Stimulated activated CD4-positive, alpha-beta T cell treated with anti-CD3 and anti-CD28 coated beads, Interleukin-12 subunit alpha, Interleukin-12 subunit beta, amount 100 ng/mL, for 48 hours (primary cell): ENCODE measurements around the gene WDCP.
"Not testable (repeated sequence)": the region's sequence is repeated elsewhere in the genome, so short reads cannot be mapped to it uniquely, and the experiment has no call there.

ENCODE experiments used
- DNase-seq, 3 donors: peaks; one replicate each; pipeline ENCODE4 v3.0.0-alpha.2; 2020; ENCODE audit warnings: low read depth in 2 of 3, low spot score in 1 of 3

Gene WDCP

DNA sequence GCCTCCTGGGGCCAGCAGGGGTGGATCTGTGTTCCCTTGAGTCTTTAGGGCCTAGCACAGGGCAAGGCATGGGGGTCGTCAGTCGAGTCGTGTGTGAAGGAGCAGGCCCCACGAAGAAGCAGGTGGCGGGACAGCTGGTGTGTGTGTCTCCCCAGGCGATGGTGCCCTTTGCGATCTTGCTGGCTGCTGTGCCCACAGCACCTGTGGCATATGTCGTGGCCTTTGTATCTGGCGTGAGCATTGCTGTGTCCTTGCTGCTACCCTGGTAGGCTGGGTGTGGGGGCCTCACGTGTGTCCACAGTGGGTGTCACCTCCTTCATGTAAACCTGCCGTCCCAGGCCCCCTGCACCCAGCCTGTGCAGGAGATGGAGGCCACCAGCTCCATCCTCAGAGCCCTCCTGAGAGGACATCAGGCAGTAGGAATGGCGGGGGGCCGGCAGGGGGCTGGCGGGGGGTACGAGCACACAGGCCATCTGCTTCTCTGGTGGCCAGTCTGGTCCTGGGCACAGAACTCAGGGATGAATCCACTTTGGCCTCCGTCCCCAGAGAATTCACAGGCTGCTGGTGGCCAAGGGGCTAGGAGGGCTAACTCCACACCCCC is 24.1 kb downstream of the WDCP start:
- no peak for DNase-seq

DNA sequence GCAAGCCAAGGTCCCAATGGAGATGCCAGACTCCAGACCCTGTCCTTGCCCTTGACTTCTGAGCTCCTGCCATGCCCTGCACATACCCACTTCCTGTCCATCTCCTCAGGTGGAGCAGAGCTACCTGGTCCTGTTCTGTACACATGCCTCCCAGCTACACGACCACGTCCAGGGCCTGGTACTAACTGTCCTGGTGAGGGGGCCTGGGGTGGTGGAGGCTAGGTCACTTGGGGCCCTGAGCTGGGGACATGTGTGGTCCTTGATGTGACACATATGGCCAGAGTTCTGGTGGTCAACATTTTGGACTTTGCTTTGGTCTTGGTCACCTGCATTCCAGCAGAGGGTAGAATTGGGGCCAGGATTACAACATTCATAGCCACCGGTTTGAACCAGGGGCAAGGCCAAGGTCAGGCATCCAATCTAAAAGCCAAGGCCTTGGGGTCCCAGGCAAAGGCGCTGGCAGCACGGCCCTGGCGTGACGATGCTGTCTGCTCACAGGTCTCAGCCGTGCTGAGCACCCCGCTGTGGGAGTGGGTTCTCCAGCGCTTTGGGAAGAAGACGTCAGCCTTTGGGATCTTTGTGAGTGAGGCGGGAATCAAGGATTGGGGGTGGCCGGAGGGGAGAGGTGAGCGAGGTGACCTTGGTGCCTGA is 24.7 kb downstream of the WDCP start:
- DNase-seq: no peak

DNA sequence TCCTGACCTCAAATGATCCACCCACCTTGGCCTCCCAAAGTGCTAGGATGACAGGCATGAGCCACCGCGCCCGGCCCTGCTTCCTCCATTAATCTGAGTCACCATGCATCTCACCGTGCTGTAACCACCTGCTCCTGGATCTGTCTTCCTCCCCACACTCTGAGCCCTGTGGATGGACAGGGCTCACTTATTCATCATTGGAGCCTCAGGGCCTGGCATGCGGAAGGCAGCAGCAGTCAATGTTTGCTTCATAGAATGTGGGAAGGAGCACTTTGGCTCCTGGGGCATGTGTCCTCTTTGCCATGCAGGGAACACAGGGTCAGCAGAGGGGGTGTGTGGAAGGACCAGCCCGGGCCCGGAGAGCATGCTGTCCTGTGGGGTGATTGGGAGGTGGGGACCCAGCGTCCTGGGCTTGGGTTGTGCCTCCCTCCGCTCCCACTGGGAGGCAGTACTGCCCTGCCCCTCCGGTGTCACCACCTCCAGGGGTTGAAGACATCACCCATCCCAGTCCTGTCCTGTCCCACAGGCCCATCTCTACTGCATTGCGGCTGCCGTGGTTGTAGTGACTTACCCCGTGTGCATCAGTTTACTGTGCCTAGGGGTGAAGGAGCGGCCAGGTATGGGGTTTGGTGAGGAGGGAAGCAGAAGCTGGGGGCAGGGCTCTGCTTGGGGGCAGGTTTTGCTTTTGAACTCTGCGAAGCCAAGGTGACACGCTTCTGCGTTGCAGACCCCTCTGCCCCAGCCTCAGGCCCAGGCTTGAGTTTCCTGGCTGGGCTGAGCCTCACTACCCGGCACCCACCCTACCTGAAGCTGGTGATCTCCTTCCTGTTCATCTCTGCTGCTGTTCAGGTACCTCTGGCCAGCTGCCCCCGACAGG is 25.8 kb downstream of the WDCP start:
- DNase-seq: no peak

DNA sequence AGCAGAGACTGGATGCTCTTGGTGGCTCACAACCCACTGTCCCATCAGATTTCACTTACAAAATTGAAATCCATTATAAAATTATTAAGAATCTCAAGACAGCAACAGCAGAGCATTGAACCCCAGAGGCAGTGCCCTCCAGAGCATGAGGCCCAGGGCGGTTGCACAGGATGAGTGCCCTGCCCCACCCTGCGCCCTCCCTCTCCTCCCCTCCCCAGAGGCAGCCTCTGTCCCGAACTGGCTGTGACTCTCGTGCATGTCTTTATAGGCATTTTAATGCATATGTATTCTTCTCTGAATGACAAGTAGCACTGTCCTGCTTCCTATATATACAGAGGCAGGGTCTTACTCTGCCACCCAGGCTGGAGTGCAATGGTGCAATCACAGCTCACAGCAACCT is 26.9 kb downstream of the WDCP start:
- DNase-seq: no peak

DNA sequence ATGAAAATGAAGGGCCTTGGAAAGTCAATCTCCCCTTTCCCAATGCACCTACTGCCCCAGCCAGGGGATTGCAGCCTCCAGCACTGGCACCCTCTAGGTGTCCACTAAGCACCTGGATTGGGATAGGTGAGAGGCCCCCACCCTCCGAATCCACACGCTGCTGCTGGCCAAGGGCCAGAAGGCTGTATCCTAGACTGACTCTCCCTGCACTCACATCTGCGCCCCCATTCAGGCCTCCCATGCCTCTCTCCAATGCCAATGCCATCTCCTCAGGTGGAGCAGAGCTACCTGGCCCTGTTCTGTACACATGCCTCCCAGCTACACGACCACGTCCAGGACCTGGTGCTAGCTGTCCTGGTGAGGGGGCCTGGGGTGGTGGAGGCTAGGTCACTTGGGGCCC is 27.5 kb downstream of the WDCP start:
- DNase-seq: no peak

DNA sequence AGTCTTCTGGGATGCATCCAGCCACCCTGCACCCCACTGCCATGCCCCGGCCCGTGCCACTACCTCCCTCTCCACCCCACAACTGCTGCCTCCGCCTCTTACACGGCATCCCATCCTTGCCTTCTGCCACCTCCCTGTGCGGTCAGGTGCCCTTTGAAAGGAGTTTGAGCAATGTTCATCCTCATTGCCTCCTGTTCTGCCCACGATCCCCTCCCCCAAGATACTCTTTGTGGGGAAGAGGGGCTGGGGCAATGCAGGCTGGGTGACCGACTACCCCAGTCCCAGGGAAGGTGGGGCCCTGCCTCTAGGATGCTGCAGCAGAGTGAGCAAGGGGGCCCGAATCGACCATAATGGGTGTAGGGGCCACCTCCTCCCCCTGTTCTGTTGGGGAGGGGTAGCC is 28.9 kb downstream of the WDCP start:
- DNase-seq: no peak

DNA sequence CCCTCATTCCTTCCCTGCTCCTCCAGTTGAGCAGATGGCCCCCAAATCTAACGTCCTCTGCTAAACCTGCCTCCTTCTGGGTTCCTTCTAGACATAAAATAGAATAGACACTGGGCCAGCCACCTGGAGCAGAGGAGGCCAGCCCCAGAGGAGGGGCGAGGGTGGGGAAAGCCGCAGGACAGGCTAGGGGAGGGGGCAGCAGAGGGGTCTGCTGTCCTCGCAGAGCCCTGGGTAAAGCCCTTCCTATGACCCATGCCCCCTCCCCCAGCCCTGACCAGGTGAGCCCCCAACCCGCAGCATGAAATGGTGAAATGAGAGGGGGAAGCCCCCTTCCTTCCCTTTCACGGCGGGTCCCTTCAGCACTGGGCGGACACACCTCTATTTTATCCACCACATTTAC is 29.5 kb downstream of the WDCP start:
- DNase-seq: no peak

DNA sequence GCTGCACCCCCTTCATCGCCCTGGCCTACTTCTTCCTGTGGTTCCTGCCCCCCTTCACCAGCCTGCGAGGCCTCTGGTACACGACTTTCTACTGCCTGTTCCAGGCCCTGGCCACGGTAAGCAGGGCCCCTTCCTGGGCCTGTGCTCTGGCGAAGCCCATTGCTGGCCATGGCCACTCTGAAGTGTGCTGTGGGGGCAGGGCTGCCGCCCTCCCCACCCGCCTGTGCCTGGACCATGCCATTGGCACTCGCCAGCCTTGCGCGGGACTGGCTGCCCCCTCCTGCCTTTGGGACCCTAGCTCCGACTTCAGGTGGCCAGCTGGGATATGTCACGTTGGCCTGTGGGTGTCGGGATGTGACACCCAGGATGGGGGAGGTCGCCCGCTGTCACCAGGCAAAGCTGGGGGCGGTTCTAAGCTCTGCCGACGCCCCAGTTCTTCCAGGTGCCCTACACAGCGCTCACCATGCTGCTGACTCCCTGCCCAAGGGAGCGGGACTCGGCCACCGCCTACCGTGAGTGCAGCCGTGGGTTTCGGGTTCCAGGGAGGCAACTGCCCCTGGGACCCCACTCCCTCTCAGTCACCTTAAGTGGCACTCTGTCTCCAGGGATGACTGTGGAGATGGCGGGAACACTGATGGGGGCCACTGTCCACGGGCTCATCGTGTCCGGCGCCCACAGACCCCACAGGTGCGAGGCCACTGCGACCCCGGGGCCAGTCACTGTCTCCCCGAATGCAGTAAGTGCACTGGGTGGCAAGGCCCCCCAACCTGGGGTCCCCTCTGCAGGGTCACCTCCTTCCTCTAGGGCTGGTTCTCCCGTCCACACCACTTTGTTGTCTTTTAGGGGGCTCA is 30.1 kb downstream of the WDCP start:
- no peak for DNase-seq

DNA sequence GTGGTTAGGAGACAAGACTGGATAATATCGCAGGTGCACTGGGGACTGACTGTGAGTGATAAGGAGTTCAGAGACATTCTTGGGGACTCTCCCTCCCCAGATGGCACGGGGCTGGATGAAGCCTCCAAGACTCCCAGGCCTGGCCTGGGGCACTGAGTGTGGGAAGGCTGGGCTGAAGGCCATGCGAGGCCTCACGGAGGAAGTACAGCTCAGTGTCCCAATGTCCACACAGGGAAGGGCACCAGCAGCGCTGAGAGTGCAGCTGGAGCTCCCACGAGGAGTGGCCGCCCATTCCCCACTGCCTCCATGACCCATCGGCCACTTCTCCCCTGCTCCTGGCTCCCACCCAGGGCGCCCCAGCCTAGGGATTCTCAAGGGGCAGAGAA is 30.8 kb downstream of the WDCP start:
- DNase-seq: no peak

DNA sequence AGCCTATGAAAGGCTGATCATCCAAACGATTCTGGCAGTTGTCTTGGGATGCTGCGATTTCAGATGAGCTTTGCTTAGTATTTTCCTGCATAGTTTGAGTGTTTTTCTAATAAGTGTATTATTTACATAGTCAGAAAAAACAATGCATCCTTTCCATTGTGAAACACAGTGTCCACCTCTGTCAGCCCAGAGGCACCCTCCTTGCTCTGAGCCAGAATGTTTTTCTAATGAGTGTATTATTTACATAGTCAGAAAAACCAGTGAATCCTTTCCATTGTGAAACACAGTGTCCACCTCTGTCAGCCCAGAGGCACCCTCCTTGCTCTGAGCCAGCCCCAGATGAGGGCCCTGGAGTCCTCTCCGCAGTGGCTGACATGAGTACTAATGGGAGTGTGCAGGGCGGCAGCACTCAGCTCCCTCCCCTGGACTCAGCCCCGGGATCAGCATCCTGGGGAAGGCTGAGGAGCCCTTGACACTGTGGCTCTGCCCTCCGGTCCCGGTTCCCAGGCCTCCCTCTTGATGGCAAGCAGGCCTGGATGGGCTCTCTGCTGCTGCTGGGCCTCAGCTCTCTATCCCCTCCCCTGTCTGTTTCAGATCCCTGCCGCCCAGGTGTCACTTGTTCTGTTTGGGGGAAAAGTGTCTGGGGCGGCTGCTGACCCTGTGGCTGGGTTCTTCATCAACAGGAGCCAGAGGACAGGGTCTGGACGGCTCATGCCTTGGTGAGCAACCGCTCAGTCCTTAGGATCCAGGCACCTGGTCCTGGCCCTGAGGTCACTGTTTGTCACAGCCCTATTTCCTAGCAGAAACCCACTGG is 31.4 kb downstream of the WDCP start:
- DNase-seq: no peak

DNA sequence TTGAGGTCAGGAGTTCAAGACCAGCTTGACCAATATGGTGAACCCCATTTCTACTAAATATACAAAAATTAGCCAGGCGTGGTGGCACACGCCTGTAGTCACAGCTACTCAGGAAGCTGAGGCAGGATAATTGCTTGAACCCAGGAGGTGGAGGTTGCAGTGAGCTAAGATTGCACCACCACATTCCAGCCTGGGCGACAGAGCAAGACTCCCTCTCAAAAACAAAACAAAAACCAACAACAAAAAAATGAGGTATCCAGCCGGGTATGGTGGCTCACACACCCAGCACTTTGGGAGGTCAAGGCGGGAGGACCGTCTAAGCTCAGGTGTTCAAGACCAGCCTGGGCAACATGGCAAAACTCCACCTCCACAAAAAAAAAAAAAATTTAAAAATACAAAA is 32.3 kb downstream of the WDCP start:
- not testable (repeated sequence) for DNase-seq

DNA sequence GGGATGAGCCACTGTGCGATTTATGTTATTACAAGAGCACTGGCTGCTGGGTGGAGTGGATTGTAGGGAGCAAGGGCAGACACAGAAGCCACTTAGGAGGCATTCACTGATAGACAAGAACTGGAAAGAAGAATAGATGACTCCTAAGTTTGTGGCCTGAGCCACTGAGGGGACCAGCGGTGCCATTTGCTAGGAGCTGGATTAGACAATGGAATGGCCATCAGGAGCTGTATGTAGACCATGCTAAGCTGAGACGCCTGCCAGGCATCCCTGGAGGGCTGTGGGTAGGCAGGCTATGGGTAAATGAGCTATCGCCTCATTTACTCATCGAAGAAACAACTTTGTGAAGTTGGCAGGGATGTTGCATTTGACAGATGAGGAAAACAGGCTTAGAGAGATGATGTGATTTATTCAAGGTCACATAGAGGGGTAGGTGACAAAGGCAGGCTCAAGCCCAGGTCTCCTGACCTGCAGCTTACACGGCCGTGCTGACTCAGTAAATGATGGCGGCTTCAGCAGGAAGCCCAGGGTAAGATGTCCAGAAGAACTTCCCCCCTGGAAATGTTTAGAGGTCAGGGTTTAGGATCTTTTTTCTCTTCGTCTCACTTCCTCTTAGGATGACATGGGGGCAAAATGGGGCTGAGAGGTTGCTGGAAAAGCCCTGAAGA is 34.5 kb downstream of the WDCP start:
- DNase-seq: no peak

DNA sequence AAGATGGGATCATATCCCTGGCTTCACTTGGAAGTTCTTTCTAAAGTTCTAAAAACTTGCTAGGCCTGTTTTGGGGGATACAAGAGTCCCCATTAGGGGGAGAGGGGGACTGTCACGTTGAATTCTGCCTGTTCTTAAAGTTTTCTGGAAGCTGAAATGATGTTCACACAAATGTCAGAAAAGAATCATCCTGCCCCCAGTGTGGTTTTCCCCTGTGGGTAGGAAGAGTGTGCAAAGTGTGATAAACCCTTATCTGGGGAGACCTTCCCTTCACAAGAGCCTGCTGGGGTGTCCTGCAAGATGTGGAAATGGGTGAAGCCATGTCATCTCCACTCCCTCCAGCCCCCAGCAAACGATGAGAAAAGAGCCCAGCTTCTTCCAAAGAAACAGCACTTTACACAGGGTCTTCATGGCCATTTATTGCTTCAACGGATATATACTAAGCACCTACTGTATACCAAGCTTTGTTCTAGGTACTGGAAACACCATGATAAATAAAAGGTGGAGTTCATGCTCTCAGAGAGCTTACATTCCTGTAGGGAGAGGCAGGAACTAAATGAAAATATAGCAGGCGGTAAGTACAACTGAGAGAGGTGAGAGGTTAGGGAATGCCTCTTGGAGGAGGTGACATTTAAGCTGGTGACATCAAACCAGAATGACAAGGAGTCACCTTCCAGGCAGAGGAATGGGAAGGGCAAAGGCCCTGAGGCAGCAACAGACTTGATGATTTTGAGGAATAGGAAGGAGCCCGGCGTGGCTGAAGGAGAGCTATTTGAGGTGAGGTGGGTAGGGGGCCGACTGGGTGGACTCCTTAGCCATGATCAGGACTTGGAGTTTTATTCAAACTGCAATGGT is 35.7 kb downstream of the WDCP start:
- no peak for DNase-seq

DNA sequence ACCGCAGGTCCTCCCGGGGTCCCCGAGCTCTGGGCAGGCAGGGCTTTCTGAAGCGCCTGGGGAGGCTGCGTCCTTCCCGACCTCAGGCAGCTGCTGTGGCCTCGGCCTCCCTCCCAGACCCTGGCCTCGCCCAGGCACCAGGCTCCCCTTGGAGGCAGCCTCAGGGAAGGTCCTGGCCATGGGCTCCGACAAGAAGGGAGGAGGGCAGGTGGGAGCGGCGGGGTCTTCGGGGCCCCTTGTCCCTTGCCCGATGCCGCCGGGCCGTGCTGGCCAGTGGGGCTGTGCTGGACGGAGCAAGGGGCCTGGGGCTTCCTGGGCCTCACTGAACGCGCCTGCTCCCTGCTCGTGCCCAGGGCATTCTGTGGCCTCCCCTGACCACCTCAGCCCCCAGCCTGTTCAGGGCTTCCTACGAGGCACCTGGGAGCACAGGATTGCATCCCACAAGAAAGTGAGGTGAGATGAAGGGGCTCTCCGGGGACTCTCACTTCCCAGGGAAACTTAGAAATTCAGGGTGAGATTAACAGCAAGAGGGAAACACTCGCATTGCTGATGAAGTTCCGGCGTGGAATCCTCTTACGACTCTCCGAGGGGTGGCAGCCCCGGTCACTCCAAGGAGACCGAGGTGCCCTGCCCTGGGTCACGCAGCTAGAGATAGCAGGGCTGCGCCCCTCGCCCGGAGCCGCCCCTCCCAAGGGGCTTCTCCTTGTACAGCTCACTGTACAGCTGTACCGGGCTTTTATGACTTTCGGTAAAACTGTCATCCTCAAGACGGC is 36.5 kb downstream of the WDCP start:
- no peak for DNase-seq

DNA sequence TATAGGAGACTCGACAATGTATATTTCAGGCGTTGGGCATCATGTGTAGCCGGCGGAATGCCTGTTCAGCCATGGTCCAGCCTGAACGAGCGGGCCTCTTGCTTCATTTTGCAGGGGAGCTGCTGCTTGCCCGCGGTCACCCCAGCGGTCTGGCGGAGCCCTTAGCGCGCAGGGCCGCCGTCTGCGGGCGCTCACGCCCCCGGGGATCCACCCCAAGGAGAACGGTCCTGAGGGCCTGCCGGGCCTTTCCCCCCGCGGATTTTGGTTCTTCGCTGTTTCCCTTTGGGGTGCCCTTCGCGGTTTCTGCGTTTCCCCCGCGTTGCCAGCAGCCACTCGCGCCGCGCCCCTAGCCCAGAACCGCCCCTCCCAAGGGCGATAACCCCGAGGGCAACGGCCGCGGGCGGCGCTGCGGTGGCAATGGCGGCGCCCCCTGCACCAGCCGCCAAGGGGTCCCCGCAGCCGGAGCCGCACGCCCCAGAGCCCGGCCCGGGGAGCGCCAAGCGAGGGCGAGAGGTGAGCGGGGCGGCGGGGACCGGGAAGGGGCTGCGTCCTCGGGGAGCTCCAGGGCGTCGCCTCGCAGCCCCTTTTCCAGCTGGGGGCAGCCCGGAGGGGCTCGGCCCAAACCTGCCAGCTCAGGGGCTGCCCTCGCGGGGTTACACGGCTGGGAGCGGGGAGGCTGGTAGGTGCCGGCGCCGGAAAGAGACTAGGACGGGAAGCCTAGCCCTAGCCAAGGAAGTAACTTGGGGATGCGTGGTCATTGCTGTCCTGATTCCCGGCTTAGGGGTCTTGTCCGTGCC is 37.3 kb downstream of the WDCP start, which contains the start of gene MFSD2B:
MFSD2B (plus strand) TSS at position 406 of the 797 bp plus-strand sequence; CDS start at position 418, 12 bp downstream.
- no peak for DNase-seq

DNA sequence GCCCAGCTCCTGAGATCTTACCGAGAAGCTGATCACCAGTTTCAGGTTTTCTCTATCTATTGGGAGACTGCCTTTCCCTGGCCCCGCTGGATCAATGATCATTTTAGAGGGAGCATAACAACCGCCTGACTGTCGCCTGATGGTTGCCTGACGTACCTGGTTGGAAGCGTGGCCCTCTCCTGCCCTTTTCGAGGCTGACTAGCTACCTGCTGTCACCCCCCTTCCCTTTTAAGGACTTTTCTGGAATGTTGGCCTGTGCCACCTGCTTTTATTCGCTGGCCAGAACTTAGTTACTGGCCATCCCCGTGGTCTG is 37.9 kb downstream of the WDCP start:
- DNase-seq: no peak

DNA sequence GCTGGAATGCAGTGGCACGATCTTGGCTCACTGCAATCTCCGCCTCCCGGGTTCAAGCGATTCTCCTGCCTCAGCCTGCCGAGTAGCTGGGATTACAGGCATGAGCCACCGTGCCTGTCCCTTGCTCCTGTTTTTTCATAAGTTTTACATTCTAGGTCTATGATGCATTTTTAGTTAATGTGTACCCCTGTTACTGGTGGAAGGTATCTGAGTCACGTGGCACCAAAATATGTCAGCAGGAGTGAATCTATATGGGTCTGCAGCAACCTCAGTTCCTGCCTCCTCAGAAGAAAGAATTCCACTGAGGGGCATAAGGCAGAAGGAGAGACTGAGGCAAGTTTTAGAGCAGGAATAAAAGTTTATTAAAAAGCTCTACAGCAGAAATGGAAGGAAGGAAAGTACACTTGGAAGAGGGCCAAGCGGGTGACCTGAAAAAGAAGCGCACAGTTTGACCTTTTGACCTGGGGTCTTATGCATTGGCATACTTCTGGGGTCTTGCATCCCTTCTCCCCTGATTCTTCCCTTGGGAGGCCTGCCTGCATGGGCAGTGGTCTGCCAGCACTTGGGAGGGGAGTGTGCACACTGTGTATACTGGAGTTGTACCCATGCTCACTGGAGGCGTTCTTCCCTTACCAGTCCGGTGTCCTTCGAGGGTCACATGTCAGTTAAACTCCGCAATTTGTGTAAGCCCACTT is 38.4 kb downstream of the WDCP start:
- no peak for DNase-seq
